Raji (cell line): ENCODE data around the gene RCAN2.

Experiments used
- POLR2A ChIP-seq: IDR thresholded peaks from 2 replicates; pipeline ENCODE4 v1.6.1; 2011; ENCODE audit warnings: low read depth, low read length, control low read depth; ENCODE audit not compliant: insufficient read depth

Gene RCAN2

DNA sequence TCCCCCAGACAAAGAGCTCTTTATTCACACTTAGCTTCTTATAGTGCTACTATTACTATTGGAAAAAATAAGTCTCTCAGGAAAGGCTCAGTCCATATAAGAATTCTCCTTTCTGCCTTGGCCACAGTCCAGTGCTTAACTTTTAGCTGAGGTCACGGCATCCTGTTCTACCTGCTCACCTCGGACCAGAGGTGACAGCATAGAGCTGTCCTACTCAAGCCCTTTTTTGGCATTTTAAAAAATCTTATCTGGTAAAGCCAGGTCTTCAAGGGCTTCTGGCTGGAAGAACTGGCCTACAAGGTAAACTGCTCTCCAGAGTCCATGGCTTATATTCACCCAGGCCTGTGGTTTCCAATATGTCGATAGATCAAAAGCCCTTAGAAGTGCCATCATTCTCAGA is 109.7 kb downstream of the RCAN2 start:
- no peak for TF ChIP-seq POLR2A

- no peak for TF ChIP-seq POLR2A
Observed at GRCh38 chr6:46381057-46381456, 110.2 kb downstream of the RCAN2 start.

- TF ChIP-seq POLR2A = no peak
Observed at GRCh38 chr6:46380152-46380807, 111.0 kb downstream of the RCAN2 start.

DNA sequence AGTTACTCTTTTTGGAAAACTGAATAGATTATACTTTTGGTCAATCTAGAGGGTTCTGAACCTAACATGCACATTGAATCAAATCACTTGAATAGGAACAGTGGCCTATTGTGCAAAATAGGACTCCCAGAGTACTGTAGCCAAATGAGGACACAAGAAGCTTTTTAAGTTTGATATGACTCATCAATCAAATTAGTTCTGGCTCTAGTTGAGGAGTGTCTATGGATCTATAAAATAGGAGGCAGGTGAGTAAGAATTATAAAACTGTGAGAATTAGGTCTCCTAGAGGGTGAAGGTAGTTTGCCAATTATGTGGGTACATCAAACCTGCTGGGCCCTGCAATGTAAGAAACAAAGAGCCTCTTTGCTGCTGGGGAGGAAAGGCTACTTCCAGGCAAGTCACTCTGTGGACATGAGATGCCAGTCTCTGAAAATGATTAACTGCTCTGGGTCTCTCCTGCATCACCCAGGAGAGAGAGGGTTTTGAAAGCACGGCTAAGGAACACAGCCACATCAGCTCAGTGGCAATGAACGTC is 112.3 kb downstream of the RCAN2 start:
- no peak for TF ChIP-seq POLR2A

GRCh38 chr6:46378161-46378881 is 112.9 kb downstream of the RCAN2 start:
- TF ChIP-seq POLR2A = no peak

- TF ChIP-seq POLR2A = no peak
Observed at GRCh38 chr6:46377209-46377608, 114.0 kb downstream of the RCAN2 start.

GRCh38 chr6:46376562-46377061 is 114.6 kb downstream of the RCAN2 start:
- TF ChIP-seq POLR2A = no peak

DNA sequence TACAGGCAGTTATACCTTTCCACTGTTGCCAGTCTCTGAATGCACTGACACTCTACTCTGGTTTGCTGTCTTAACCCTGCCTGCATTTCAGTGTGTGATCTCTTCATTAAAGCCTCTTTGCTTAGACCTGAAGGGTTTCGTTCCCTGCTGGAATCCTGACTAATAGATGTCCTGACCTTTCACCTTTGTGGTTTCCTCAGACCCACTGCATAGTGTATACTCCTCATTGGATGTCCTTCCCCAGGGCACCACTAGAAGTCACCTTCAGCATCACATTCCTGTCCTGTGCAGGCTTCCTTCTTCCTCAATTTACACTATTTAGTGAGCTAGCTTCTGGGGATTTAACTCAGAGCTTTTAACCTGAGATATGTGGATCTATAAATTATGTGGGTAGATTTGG is 120.6 kb downstream of the RCAN2 start:
- no peak for TF ChIP-seq POLR2A

GRCh38 chr6:46368169-46368536 is 123.1 kb downstream of the RCAN2 start:
- TF ChIP-seq POLR2A = no peak

- TF ChIP-seq POLR2A = no peak
Observed at GRCh38 chr6:46367354-46368168, 123.7 kb downstream of the RCAN2 start.

DNA sequence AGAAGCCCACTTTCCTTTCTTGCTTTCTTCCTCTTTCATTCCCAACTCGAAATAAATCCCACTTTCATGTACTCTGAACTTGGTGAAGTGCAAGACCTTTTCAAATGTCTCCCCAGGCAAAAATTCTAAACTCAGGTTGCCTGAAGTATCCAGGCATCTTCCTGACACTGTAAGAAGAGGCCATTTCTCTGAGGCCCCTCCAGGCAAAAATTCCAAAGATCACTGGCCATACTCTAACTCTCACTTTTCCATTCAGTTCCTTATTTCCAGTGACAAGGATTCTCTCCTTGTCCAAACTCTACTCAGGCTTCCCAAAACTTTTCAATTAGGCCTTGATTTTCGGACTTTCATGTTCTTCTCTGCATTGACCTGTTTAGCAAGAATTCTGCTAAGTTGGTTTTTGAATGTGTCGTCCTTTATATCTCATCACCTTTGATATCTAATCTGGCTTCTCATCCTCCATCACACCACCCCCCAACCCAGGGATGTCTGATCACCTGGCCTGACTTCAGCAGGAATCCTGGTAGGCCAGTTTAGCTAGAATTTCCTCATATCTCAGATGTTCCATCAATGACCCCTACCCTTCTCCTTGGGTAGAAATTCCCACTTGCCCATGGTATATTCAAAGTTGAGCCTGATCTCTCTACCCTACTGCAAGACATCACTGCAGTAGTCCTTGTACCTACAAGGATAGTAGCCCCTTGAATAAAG is 124.9 kb downstream of the RCAN2 start:
- no peak for TF ChIP-seq POLR2A

GRCh38 chr6:46357591-46357990 is 133.7 kb downstream of the RCAN2 start:
- TF ChIP-seq POLR2A = no peak

- TF ChIP-seq POLR2A = no peak
Observed at GRCh38 chr6:46356543-46356942, 134.7 kb downstream of the RCAN2 start.

DNA sequence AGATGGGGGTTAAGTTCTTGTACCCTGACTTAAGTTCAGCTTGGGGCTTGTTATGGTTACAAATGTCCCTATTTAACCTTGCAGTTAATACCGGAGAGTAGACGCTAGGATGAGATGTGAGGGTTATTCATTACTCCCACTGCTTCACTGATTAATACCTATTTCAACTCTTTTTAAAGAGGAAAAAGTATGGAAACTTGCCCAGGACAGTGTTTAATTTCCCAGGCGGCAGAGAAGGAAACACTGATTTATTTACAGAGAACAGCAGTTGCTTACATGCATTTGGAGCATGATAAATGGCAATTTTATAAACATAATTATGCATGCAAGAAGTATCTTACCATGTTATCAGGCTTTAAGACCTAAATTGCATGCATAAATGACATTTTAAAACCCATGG is 137.7 kb downstream of the RCAN2 start:
- no peak for TF ChIP-seq POLR2A
